ENCODE results near the gene PAK2. TPM values are rescaled to one million over a fixed set of nuclear protein-coding genes. Genes with fewer than 3 reads are reported as not detected.

The PAK2 gene
- total RNA-seq, 1 experiment from 2014 or later, result 69.6 TPM

DNA sequence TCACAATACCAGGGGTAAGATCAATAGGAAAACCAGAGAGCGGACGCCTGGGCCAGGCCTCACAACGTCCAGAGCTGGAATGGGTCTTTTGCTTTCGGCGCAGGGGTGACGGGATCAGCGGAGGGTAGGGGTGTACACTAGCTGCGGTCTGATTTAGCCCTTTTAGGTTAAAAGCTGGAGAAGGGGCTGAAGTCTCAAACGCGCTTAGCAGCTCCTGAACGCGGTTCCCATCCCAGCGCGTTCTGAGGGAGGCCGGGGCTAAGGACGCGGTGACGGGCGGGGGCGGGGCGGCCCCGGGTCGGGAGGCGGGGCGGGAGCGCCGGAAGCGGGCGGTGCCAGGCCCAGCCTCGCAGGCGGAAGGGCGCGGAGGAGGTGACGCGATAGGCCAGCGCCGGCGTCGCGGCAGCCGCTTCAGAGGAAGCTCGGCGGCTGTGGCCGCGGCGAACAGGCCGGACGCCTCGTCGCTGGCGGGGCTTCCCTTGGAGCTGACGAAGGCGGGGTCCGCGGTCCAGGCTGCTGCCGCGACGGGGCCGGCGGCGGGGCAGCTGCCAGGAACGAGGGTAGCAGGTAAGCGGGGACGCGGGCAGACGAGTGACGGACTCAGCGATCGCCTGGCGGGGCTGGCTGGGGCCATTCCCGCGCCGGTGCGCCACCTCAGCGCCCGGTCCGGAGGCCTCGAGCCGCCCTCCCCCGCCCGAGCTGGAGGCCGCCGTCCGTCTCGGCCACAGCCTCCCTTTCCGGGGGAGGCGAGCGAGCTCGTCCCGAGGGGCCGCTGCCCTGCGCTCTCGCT, 128.0 kb downstream of the PAK2 start, which contains the start of gene SENP5:
Gene SENP5, plus strand, starts transcription at position 414 of the 790 bp plus-strand sequence. CDS start 17,262 bp downstream, outside the sequence.
- H3K27me3 ChIP-seq (ENCODE audit: insufficient read depth, low read length), result no peaks in the 10 kb centered on the region
- H3K4me1 ChIP-seq (ENCODE audit: control insufficient read depth in 1 of 2, insufficient read depth in 2 of 2, low read length in 2 of 2), result peaks cover 7 to 13% of the 10 kb centered on the region in 2 experiments; a peak in 3 of 4 replicates
- H3K36me3 ChIP-seq (ENCODE audit: control insufficient read depth in 1 of 2, insufficient read depth in 2 of 2, low read length in 2 of 2), result peaks cover 0 to 4% of the 10 kb centered on the region in 2 experiments; a peak in 2 of 4 replicates
- H3K9me2 ChIP-seq (ENCODE audit: insufficient read depth), result no peaks in the 10 kb centered on the region
- ATAC-seq (peak; percentile 94), DNase-seq (ENCODE audit: low read depth, low spot score) (peak; percentile 62)
- no peaks in the 10 kb centered on the region for H3K9me3 ChIP-seq (ENCODE audit: control insufficient read depth in 1 of 2, insufficient read depth in 1 of 2, low read depth in 1 of 2, low read length in 2 of 2)
- peaks cover 4% of the 10 kb centered on the region; the same call in 1 of the 2 replicates for H4K20me1 ChIP-seq (ENCODE audit: insufficient read depth)
- CTCF ChIA-PET, result interaction anchor here (1.2 to 1.3 kb wide), 2 partner anchors 30 to 74 kb away, joined by 3 to 5 read pairs; partner anchors contain the start of gene NCBP2
- peak within 1 kb of the TSS; percentile 79 for H3K4me2 ChIP-seq (ENCODE audit: low read length)
- POLR2A ChIA-PET, result interaction anchor here (0.7 to 1.4 kb wide), 5 partner anchors 13 to 128 kb away, joined by 3 to 6 read pairs (median 4); partner anchors contain the start of genes NCBP2 and PAK2
- intact Hi-C loops (cut with micrococcal nuclease), result no loop called here
- peak within 1 kb of the TSS; percentile 28 for H2AFZ ChIP-seq (ENCODE audit: low read depth, low read length, poor library complexity, severe bottlenecking)
- peak within 1 kb of the TSS; percentile 57 for H3K27ac ChIP-seq (ENCODE audit: low read depth, low read length)
- no TSS peak for BruUV-seq (replicated peaks)
- H3K79me2 ChIP-seq (ENCODE audit: insufficient read depth, low read length), result peaks cover 49% of the 10 kb centered on the region
- RAD21 ChIA-PET (ENCODE audit: low non-redundant PET in 1 of 2, low total read pairs in 2 of 2, uncharacterized antibody in 2 of 2, unreplicated experiment in 2 of 2), result no interaction called here
- peak within 1 kb of the TSS; percentile 82 for H3K9ac ChIP-seq (ENCODE audit: low read length)
- peak within 1 kb of the TSS; percentile 79 to 97 for H3K4me3 ChIP-seq (replicated peaks in 1 of 2; ENCODE audit: low read depth in 1 of 2, low read length in 2 of 2)
- TF ChIP-seq SRF (IDR thresholded peaks at IDR 0.05; ENCODE audit: low read depth) (peak; percentile 92), ELF1 (IDR thresholded peaks at IDR 0.05; ENCODE audit: borderline replicate concordance, low read depth) (peak; percentile 49; the same call in 1 of the 2 replicates), RAD21 (IDR thresholded peaks at IDR 0.05; ENCODE audit: low read depth) (no peak), JUND (IDR thresholded peaks at IDR 0.05) (no peak), YY1 (IDR thresholded peaks at IDR 0.05; ENCODE audit: extremely low read depth, insufficient replicate concordance, low read depth, low read length) (peak; percentile 84), CEBPB (IDR thresholded peaks at IDR 0.05; ENCODE audit: low read depth) (no peak), TCF7L2 (IDR thresholded peaks at IDR 0.05; ENCODE audit: borderline replicate concordance, extremely low read depth, insufficient read depth, insufficient read length) (no peak), EZH2 (IDR thresholded peaks at IDR 0.05) (no peak), CBX3 (IDR thresholded peaks at IDR 0.05; ENCODE audit: low read depth) (no peak), EGR1 (IDR thresholded peaks at IDR 0.05; ENCODE audit: low read depth) (0 out of 2 replicates have a peak, but pooled peaks have one; percentile 22), POLR2AphosphoS5 (IDR thresholded peaks at IDR 0.05; ENCODE audit: low read depth, low read length) (peak; percentile 97), ZFX (IDR thresholded peaks at IDR 0.05) (peak; percentile 94), SIN3A (IDR thresholded peaks at IDR 0.05; ENCODE audit: low read depth) (peak; percentile 88), POLR2A (IDR thresholded peaks at IDR 0.05; ENCODE audit: borderline replicate concordance, extremely low read depth, insufficient read depth, insufficient read length) (peak; percentile 90), FOSL1 (IDR thresholded peaks at IDR 0.05; ENCODE audit: low read depth) (no peak)
- TF ChIP-seq, protein P1, sequence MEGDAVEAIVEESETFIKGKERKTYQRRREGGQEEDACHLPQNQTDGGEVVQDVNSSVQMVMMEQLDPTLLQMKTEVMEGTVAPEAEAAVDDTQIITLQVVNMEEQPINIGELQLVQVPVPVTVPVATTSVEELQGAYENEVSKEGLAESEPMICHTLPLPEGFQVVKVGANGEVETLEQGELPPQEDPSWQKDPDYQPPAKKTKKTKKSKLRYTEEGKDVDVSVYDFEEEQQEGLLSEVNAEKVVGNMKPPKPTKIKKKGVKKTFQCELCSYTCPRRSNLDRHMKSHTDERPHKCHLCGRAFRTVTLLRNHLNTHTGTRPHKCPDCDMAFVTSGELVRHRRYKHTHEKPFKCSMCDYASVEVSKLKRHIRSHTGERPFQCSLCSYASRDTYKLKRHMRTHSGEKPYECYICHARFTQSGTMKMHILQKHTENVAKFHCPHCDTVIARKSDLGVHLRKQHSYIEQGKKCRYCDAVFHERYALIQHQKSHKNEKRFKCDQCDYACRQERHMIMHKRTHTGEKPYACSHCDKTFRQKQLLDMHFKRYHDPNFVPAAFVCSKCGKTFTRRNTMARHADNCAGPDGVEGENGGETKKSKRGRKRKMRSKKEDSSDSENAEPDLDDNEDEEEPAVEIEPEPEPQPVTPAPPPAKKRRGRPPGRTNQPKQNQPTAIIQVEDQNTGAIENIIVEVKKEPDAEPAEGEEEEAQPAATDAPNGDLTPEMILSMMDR (IDR thresholded peaks at IDR 0.05 in 2 of 3, conservative IDR thresholded peaks at IDR 0.05 in 1 of 3; ENCODE audit: borderline replicate concordance in 1 of 3, insufficient read depth in 1 of 3, low read depth in 2 of 3, low read length in 2 of 3), result no peak
- TF ChIP-seq, protein P2, sequence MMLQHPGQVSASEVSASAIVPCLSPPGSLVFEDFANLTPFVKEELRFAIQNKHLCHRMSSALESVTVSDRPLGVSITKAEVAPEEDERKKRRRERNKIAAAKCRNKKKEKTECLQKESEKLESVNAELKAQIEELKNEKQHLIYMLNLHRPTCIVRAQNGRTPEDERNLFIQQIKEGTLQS (IDR thresholded peaks at IDR 0.05), result no peak
- TF ChIP-seq, protein P3, sequence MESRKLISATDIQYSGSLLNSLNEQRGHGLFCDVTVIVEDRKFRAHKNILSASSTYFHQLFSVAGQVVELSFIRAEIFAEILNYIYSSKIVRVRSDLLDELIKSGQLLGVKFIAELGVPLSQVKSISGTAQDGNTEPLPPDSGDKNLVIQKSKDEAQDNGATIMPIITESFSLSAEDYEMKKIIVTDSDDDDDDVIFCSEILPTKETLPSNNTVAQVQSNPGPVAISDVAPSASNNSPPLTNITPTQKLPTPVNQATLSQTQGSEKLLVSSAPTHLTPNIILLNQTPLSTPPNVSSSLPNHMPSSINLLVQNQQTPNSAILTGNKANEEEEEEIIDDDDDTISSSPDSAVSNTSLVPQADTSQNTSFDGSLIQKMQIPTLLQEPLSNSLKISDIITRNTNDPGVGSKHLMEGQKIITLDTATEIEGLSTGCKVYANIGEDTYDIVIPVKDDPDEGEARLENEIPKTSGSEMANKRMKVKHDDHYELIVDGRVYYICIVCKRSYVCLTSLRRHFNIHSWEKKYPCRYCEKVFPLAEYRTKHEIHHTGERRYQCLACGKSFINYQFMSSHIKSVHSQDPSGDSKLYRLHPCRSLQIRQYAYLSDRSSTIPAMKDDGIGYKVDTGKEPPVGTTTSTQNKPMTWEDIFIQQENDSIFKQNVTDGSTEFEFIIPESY (IDR thresholded peaks at IDR 0.05; ENCODE audit: extremely low read depth, insufficient replicate concordance, low read length), result peak; percentile 30
- TF ChIP-seq, protein P4, sequence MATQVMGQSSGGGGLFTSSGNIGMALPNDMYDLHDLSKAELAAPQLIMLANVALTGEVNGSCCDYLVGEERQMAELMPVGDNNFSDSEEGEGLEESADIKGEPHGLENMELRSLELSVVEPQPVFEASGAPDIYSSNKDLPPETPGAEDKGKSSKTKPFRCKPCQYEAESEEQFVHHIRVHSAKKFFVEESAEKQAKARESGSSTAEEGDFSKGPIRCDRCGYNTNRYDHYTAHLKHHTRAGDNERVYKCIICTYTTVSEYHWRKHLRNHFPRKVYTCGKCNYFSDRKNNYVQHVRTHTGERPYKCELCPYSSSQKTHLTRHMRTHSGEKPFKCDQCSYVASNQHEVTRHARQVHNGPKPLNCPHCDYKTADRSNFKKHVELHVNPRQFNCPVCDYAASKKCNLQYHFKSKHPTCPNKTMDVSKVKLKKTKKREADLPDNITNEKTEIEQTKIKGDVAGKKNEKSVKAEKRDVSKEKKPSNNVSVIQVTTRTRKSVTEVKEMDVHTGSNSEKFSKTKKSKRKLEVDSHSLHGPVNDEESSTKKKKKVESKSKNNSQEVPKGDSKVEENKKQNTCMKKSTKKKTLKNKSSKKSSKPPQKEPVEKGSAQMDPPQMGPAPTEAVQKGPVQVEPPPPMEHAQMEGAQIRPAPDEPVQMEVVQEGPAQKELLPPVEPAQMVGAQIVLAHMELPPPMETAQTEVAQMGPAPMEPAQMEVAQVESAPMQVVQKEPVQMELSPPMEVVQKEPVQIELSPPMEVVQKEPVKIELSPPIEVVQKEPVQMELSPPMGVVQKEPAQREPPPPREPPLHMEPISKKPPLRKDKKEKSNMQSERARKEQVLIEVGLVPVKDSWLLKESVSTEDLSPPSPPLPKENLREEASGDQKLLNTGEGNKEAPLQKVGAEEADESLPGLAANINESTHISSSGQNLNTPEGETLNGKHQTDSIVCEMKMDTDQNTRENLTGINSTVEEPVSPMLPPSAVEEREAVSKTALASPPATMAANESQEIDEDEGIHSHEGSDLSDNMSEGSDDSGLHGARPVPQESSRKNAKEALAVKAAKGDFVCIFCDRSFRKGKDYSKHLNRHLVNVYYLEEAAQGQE (IDR thresholded peaks at IDR 0.05; ENCODE audit: low read depth), result no peak

Measured in HCT116 (cell line).